Gastrocnemius medialis (tissue), 4 donors: ENCODE measurements around the gene PPIL6. TPM values are rescaled to one million over a fixed set of nuclear protein-coding genes. Genes with fewer than 3 reads are reported as not detected.

Experiments
- ATAC-seq, 2 donors: fragments of 150-250 bp; one replicate each; pipeline ENCODE4 v1.9.1; 2016
- DNase-seq, 2 donors: peaks; one replicate each; pipeline ENCODE4 v3.0.0-alpha.2; 2019
- H3K27ac ChIP-seq, 4 donors: fragments of 200-600 bp; sonication (generic); 1 replicate in 1 of 4; 2 replicates in 3 of 4; pipeline ENCODE4 v1.5.1; 2016 to 2018; ENCODE audit warnings: mild to moderate bottlenecking in 2 of 4, moderate library complexity in 1 of 4
- H3K27me3 ChIP-seq, 3 donors: fragments of 200-600 bp; sonication (generic) in 2 of 3; 1 replicate in 1 of 3; 2 replicates in 2 of 3; pipeline versions ENCODE4 v1.5.1 to v1.6.0; 2016 to 2019; ENCODE audit warnings: mild to moderate bottlenecking in 1 of 3, moderate library complexity in 1 of 3
- H3K36me3 ChIP-seq, 2 donors: fragments of 200-600 bp; sonication (generic) in 1 of 2; one replicate each; pipeline ENCODE4 v1.5.1; 2017 to 2018
- H3K4me1 ChIP-seq, 2 donors: fragments of 200-600 bp; sonication (generic) in 1 of 2; one replicate each; pipeline ENCODE4 v1.5.1; 2016 to 2017; ENCODE audit warnings: mild to moderate bottlenecking in 2 of 2
- H3K4me3 ChIP-seq, 4 donors: fragments of 200-600 bp; sonication (generic) in 3 of 4; 1 replicate in 1 of 4; 2 replicates in 3 of 4; pipeline ENCODE4 v1.5.1; 2016 to 2019; ENCODE audit warnings: mild to moderate bottlenecking in 2 of 4
- H3K9me3 ChIP-seq, 3 donors: fragments of 200-600 bp; sonication (generic) in 2 of 3; 1 replicate in 1 of 3; 2 replicates in 2 of 3; pipeline ENCODE4 v1.5.1; 2016 to 2019
- POLR2A ChIP-seq, 2 donors: fragments of 450-650 bp; IDR thresholded peaks; one replicate each; pipeline ENCODE4 v1.6.1; 2017; ENCODE audit warnings: antibody characterized with exemption in 2 of 2, mild to moderate bottlenecking in 2 of 2, moderate library complexity in 2 of 2
- in situ Hi-C, 4 donors: fragments of 200-750 bp; cut with MboI; loops; one replicate each; pipeline versions ENCODE4 v1.15.0 to v1.8.0; 2017; ENCODE audit warnings: low sequenced_read_pairs in 4 of 4
- intact Hi-C: fragments of 100-400 bp; cut with DNase I; formaldehyde crosslinking; loops from one replicate; pipeline ENCODE4 v1.15.1; 2023; ENCODE audit warnings: low total_unique reads
- total RNA-seq, 4 donors: library from RNA; depleted of rRNA; stranded (reverse); fragments of >200 nt; gene quantifications; one replicate each; pipeline versions ENCODE4 v1.1.0 to v1.2.3, GENCODE V29; 2016
- TF ChIP-seq, protein P1 (sequence below), 5 experiments: fragments of 450-650 bp in 3 of 5; fragments of 200-600 bp in 2 of 5; sonication (generic) in 2 of 5; IDR thresholded peaks in 4 of 5; conservative IDR thresholded peaks in 1 of 5; 1 replicate in 4 of 5; 2 replicates in 1 of 5; pipeline ENCODE4 v1.5.1; 2016 to 2019; ENCODE audit warnings: antibody characterized with exemption in 5 of 5, mild to moderate bottlenecking in 3 of 5, moderate library complexity in 3 of 5

Gene PPIL6
- total RNA-seq, 4 donors from 2014 or later, result 0.64 to 2.9 (median 1.3) TPM

DNA sequence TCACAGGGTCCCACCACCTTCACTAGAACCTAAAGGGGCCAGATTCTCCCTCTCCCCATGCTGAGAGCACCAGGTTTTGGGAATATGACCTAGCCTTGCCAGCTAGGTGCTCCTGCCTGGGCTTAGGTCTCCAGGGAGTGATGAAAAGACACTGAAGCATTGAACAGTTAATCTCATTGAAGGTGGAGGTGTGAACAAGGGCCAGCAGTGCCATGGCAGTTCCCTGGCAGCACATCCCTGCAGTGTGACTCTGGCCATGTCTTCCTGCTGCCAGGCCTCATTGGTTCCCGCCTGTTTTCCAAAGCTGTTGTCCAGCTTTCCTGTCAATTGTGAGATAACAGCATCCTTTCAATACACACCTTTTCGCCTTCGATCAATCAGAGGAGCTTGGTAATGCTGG is 10.9 kb downstream of the PPIL6 start:
- TF ChIP-seq, protein P1, sequence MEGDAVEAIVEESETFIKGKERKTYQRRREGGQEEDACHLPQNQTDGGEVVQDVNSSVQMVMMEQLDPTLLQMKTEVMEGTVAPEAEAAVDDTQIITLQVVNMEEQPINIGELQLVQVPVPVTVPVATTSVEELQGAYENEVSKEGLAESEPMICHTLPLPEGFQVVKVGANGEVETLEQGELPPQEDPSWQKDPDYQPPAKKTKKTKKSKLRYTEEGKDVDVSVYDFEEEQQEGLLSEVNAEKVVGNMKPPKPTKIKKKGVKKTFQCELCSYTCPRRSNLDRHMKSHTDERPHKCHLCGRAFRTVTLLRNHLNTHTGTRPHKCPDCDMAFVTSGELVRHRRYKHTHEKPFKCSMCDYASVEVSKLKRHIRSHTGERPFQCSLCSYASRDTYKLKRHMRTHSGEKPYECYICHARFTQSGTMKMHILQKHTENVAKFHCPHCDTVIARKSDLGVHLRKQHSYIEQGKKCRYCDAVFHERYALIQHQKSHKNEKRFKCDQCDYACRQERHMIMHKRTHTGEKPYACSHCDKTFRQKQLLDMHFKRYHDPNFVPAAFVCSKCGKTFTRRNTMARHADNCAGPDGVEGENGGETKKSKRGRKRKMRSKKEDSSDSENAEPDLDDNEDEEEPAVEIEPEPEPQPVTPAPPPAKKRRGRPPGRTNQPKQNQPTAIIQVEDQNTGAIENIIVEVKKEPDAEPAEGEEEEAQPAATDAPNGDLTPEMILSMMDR (IDR thresholded peaks at IDR 0.05 in 4 of 5, conservative IDR thresholded peaks at IDR 0.05 in 1 of 5), result no peak
- TF ChIP-seq POLR2A (IDR thresholded peaks at IDR 0.05), result no peak
- no peaks in the 10 kb centered on the region for H3K9me3 ChIP-seq
- no peaks in the 10 kb centered on the region for H3K36me3 ChIP-seq
- DNase-seq (no peak), ATAC-seq (no peak)
- no peak overlapping the region for H3K4me3 ChIP-seq
- no peak overlapping the region for H3K27ac ChIP-seq
- H3K4me1 ChIP-seq, result peaks cover 0 to 10% of the 10 kb centered on the region in 2 donors
- H3K27me3 ChIP-seq, result no peaks in the 10 kb centered on the region
- in situ Hi-C loops (no loop called here), intact Hi-C loops (no loop called here)

DNA sequence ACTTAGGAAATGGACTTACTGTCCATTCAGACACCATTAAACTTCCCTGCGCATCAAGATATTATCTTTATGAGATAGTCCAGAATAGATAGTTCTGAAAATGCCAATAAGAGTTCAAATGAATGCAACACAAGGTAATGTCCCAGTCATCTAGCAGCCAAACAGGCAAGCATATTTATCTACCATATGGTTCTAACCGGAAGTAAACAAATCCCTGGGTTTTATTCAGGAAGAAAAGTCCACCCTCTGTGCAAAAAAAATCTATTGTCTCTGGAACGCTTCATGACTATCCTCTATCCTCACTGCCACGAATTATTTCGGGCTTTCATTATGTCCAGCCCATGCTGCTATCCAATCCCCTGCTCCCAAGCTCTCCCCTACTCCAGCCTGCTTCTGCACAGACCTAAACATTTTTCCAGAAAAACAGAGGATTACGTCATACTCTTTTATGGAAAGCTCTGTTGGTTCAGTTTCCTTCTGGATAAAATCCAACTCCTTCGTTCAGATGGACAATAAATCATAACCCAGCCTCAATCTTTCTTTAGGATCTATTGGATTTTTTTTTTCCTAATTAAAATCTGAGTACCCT is 11.4 kb downstream of the PPIL6 start:
- no peak for DNase-seq
- in situ Hi-C loops (no loop called here), intact Hi-C loops (no loop called here)
- peak in 1 of 2 donors; percentile 19 for ATAC-seq
- Histone ChIP-seq H3K4me3 (no peak overlapping the region), H3K9me3 (no peaks in the 10 kb centered on the region), H3K27ac (peak overlapping the region in 1 of 4 donors; percentile 10), H3K27me3 (no peaks in the 10 kb centered on the region), H3K36me3 (no peaks in the 10 kb centered on the region), H3K4me1 (peaks cover 0 to 10% of the 10 kb centered on the region in 2 donors)
- no peak for TF ChIP-seq POLR2A (IDR thresholded peaks at IDR 0.05)
- TF ChIP-seq, protein P1 (IDR thresholded peaks at IDR 0.05 in 4 of 5, conservative IDR thresholded peaks at IDR 0.05 in 1 of 5), result no peak

DNA sequence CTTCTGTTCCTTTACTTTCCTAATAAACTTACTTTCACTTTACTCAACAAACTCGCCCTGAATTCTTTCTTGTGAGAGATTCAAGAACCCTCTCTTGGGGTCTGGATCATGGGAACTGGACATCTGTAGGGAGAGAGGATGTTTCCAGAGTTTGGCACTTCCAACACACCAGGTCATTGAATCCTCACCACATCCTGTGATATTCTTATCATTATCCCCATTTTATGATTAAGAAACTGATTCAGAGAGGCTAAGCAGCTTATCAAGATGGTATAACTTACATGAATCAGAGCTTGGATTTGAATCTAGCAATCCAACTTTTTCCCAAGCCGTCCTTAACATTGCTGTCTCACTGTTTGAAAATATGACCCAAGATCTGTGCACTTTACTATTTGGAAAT is 15.5 kb downstream of the PPIL6 start:
- ATAC-seq, result no peak
- TF ChIP-seq POLR2A (IDR thresholded peaks at IDR 0.05), result no peak
- TF ChIP-seq, protein P1 (IDR thresholded peaks at IDR 0.05 in 4 of 5, conservative IDR thresholded peaks at IDR 0.05 in 1 of 5), result no peak
- intact Hi-C loops (no loop called here), in situ Hi-C loops (no loop called here)
- H3K36me3 ChIP-seq, result no peaks in the 10 kb centered on the region
- no peak for DNase-seq
- no peak overlapping the region for H3K27ac ChIP-seq
- H3K4me3 ChIP-seq, result no peak overlapping the region
- H3K27me3 ChIP-seq, result no peaks in the 10 kb centered on the region
- H3K9me3 ChIP-seq, result no peaks in the 10 kb centered on the region
- H3K4me1 ChIP-seq, result peaks cover 0 to 10% of the 10 kb centered on the region in 2 donors

DNA sequence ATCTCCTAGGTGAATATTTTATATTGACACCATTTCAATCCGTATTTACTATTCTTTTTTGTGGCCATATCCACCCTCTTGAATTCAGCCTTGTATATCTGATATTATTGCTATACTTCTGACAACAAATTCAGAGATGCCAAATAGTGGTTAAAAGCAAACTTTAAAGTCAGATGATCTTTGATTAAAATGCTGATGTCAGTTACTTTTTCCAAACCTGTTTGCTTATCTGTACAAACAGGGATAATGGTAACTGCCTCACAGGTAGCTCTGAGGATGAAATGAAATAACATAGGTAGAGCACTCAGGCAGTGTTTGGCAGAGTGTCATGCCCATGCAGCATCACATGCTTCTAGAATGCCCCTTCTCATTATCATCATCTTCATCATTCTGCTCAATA is 19.2 kb downstream of the PPIL6 start:
- H3K4me3 ChIP-seq, result no peak overlapping the region
- ATAC-seq (no peak), DNase-seq (no peak)
- H3K27me3 ChIP-seq, result no peaks in the 10 kb centered on the region
- no peaks in the 10 kb centered on the region for H3K36me3 ChIP-seq
- H3K4me1 ChIP-seq, result no peaks in the 10 kb centered on the region
- in situ Hi-C loops, result no loop called here
- intact Hi-C loops, result no loop called here
- no peaks in the 10 kb centered on the region for H3K9me3 ChIP-seq
- H3K27ac ChIP-seq, result no peak overlapping the region
- no peak for TF ChIP-seq POLR2A (IDR thresholded peaks at IDR 0.05)
- TF ChIP-seq, protein P1 (IDR thresholded peaks at IDR 0.05 in 4 of 5, conservative IDR thresholded peaks at IDR 0.05 in 1 of 5), result no peak

DNA sequence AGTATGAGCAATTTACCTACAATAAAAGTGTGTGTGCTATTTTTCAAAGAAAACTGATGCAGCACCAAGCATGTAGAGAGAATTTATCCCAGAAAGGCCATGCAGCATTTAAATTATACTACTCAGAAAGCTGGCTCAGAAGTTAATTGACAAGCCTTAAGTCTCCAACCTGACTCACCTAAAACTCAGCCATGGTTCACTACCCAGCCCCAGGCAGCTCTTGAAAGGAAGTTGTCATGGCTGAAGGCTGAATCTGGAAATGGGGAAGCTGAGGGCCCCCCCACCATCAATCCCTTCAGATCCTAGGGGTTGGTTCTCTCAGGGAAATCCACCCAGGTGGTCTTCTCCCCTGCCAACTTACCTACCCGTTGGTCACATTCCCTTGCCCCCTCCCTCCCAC is 19.7 kb downstream of the PPIL6 start:
- ATAC-seq, result no peak
- in situ Hi-C loops, result no loop called here
- H3K9me3 ChIP-seq, result no peaks in the 10 kb centered on the region
- H3K36me3 ChIP-seq, result no peaks in the 10 kb centered on the region
- no peak for TF ChIP-seq POLR2A (IDR thresholded peaks at IDR 0.05)
- TF ChIP-seq, protein P1 (IDR thresholded peaks at IDR 0.05 in 4 of 5, conservative IDR thresholded peaks at IDR 0.05 in 1 of 5), result no peak
- DNase-seq, result no peak
- H3K27me3 ChIP-seq, result no peaks in the 10 kb centered on the region
- intact Hi-C loops, result no loop called here
- H3K4me1 ChIP-seq, result no peaks in the 10 kb centered on the region
- H3K4me3 ChIP-seq, result no peak overlapping the region
- H3K27ac ChIP-seq, result no peak overlapping the region
